HEK293 (cell line): Measurements from ENCODE around the gene CELF6.

ENCODE experiments used
- CTCF ChIA-PET: fragments of 350-600 bp; formaldehyde crosslinking; extraction: SDS; loops from one replicate; lab custom pipeline; 2021; ENCODE audit warnings: antibody characterized with exemption; lab: Yijun Ruan, JAX
- POLR2A ChIA-PET: fragments of 300-600 bp; formaldehyde crosslinking; extraction: SDS; loops from one replicate; lab custom pipeline; 2020; ENCODE audit warnings: antibody characterized with exemption, inconsistent platforms; lab: Yijun Ruan, JAX
- H3K27ac ChIP-seq: fragments of 200-500 bp; sonication (Bioruptor generic); 2 replicates; pipeline ENCODE4 v1.5.1; 2014; ENCODE audit warnings: low read depth, low read length, control low read depth, inconsistent platforms; ENCODE audit errors: extremely low read depth
- H3K36me3 ChIP-seq, 2 experiments: fragments of 200-500 bp in 1 of 2; sonication (Bioruptor generic) in 1 of 2; 1 replicate in 1 of 2; 2 replicates in 1 of 2; pipeline ENCODE4 v1.5.1; 2014 to 2017; ENCODE audit warnings: inconsistent platforms in 2 of 2, low read length in 2 of 2; ENCODE audit not compliant: control insufficient read depth in 2 of 2, insufficient read depth in 1 of 2
- H3K4me1 ChIP-seq: fragments of 200-500 bp; sonication (Bioruptor generic); 2 replicates; pipeline ENCODE4 v1.5.1; 2014; ENCODE audit warnings: mild to moderate bottlenecking, low read length, inconsistent platforms; ENCODE audit not compliant: control insufficient read depth, insufficient read depth
- H3K4me3 ChIP-seq: 2 replicates; pipeline ENCODE4 v1.5.1; 2011; ENCODE audit warnings: low read depth, mild to moderate bottlenecking, control low read depth, low read length, moderate library complexity
- H3K9me3 ChIP-seq: fragments of 200-500 bp; sonication (Bioruptor generic); 2 replicates; pipeline ENCODE4 v1.5.1; 2014; ENCODE audit warnings: low read depth, low read length, inconsistent platforms; ENCODE audit not compliant: control insufficient read depth, insufficient read depth
- GLIS1 ChIP-seq: fragments of 450-650 bp; formaldehyde crosslinking; IDR thresholded peaks from 2 replicates; pipeline ENCODE4 v1.5.1; 2016; ENCODE audit warnings: missing biosample characterization, missing genetic modification characterization
- ZBTB1 ChIP-seq: fragments of 450-650 bp; formaldehyde crosslinking; IDR thresholded peaks from 2 replicates; pipeline ENCODE4 v1.5.1; 2016; ENCODE audit warnings: missing biosample characterization, missing genetic modification characterization
- ZBTB20 ChIP-seq: fragments of 450-650 bp; formaldehyde crosslinking; IDR thresholded peaks from 2 replicates; pipeline ENCODE4 v1.5.1; 2016; ENCODE audit warnings: missing biosample characterization, missing genetic modification characterization
- ZBTB48 ChIP-seq: fragments of 450-650 bp; formaldehyde crosslinking; IDR thresholded peaks from 2 replicates; pipeline ENCODE4 v1.5.1; 2016; ENCODE audit warnings: missing biosample characterization, missing genetic modification characterization
- ZEB2 ChIP-seq: fragments of 450-650 bp; formaldehyde crosslinking; IDR thresholded peaks from 2 replicates; pipeline ENCODE4 v1.5.1; 2016; ENCODE audit warnings: missing biosample characterization, missing genetic modification characterization
- ZFHX2 ChIP-seq: fragments of 450-650 bp; formaldehyde crosslinking; conservative IDR thresholded peaks from 2 replicates; pipeline ENCODE4 v1.5.1; 2016; ENCODE audit warnings: missing biosample characterization, missing genetic modification characterization
- ZNF214 ChIP-seq: fragments of 450-650 bp; formaldehyde crosslinking; IDR thresholded peaks from 2 replicates; pipeline ENCODE4 v1.5.1; 2017; ENCODE audit warnings: missing biosample characterization, mild to moderate bottlenecking, missing genetic modification characterization, borderline replicate concordance
- ZNF473 ChIP-seq: fragments of 450-650 bp; formaldehyde crosslinking; IDR thresholded peaks from 2 replicates; pipeline ENCODE4 v1.5.1; 2017; ENCODE audit warnings: missing biosample characterization, missing genetic modification characterization
- ZNF596 ChIP-seq: fragments of 450-650 bp; IDR thresholded peaks from 2 replicates; pipeline ENCODE4 v1.5.0; 2018; ENCODE audit warnings: missing biosample characterization, mild to moderate bottlenecking, missing genetic modification characterization, moderate library complexity
- ZNF654 ChIP-seq: fragments of 450-650 bp; formaldehyde crosslinking; IDR thresholded peaks from 2 replicates; pipeline ENCODE4 v1.5.1; 2016; ENCODE audit warnings: low read depth, missing biosample characterization, missing genetic modification characterization
- ZNF670 ChIP-seq: fragments of 450-650 bp; formaldehyde crosslinking; IDR thresholded peaks from 2 replicates; pipeline ENCODE4 v1.5.1; 2016; ENCODE audit warnings: missing biosample characterization, missing genetic modification characterization, low read depth
- TF ChIP-seq, protein P1 (sequence below): fragments of 450-650 bp; formaldehyde crosslinking; IDR thresholded peaks from 2 replicates; pipeline ENCODE4 v1.5.1; 2016; ENCODE audit warnings: missing biosample characterization, missing genetic modification characterization
- TF ChIP-seq, protein P2 (sequence below): fragments of 450-650 bp; formaldehyde crosslinking; IDR thresholded peaks from 2 replicates; pipeline ENCODE4 v1.5.1; 2016; ENCODE audit warnings: missing biosample characterization, missing genetic modification characterization
- TF ChIP-seq, protein P3 (sequence below): fragments of 450-650 bp; formaldehyde crosslinking; IDR thresholded peaks from 2 replicates; pipeline ENCODE4 v1.5.1; 2016; ENCODE audit warnings: missing biosample characterization, missing genetic modification characterization
- TF ChIP-seq, protein P4 (sequence below): fragments of 450-650 bp; formaldehyde crosslinking; IDR thresholded peaks from 2 replicates; pipeline ENCODE4 v1.5.1; 2017; ENCODE audit warnings: missing biosample characterization, missing genetic modification characterization
- TF ChIP-seq, protein P5 (sequence below): fragments of 450-650 bp; formaldehyde crosslinking; IDR thresholded peaks from 2 replicates; pipeline ENCODE4 v1.5.0; 2017; ENCODE audit warnings: missing biosample characterization, missing genetic modification characterization, borderline replicate concordance

CELF6 gene

DNA sequence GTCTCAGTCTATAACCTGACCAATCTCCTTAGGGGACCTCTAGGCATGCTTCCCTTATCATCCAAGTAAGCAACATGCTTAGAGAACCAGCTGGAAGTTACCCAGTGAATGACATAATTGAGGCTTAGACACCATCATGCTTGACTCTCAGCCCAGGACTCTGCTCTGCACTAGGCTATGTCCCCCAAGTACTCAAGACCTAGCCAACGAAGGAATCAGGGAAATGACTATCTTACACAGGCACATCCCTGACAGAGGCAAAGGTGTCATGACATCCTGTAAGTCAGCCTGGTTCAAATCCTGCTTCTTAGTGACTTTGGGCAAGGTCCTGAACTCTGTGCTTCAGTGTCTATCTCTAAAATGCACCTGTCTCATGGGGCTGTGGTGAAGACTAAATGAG lies 24.6 kb upstream of the CELF6 start:
- no peaks in the 10 kb centered on the region for H3K9me3 ChIP-seq
- CTCF ChIA-PET = no interaction called here
- peaks cover 5 to 66% of the 10 kb centered on the region in 2 experiments for H3K36me3 ChIP-seq
- H3K4me1 ChIP-seq = peaks cover 6% of the 10 kb centered on the region
- H3K4me3 ChIP-seq = no peak overlapping the region
- TF ChIP-seq ZNF670 (tag by site-specific recombination) (no peak), ZBTB20 (tag by site-specific recombination) (no peak), ZNF473 (tag by site-specific recombination) (no peak), ZNF596 (tag by site-specific recombination) (no peak), ZNF214 (tag by site-specific recombination) (no peak), GLIS1 (tag by site-specific recombination) (no peak), ZEB2 (tag by site-specific recombination) (no peak), ZBTB48 (tag by site-specific recombination) (no peak), ZBTB1 (tag by site-specific recombination) (no peak)
- TF ChIP-seq, protein P1, sequence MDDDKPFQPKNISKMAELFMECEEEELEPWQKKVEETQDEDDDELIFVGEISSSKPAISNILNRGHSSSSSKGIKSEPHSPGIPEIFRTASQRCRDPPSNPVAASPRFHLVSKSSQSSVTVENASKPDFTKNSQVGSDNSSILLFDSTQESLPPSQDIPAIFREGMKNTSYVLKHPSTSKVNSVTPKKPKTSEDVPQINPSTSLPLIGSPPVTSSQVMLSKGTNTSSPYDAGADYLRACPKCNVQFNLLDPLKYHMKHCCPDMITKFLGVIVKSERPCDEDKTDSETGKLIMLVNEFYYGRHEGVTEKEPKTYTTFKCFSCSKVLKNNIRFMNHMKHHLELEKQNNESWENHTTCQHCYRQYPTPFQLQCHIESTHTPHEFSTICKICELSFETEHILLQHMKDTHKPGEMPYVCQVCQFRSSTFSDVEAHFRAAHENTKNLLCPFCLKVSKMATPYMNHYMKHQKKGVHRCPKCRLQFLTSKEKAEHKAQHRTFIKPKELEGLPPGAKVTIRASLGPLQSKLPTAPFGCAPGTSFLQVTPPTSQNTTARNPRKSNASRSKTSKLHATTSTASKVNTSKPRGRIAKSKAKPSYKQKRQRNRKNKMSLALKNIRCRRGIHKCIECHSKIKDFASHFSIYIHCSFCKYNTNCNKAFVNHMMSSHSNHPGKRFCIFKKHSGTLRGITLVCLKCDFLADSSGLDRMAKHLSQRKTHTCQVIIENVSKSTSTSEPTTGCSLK (tag by site-specific recombination) = no peak
- TF ChIP-seq, protein P2, sequence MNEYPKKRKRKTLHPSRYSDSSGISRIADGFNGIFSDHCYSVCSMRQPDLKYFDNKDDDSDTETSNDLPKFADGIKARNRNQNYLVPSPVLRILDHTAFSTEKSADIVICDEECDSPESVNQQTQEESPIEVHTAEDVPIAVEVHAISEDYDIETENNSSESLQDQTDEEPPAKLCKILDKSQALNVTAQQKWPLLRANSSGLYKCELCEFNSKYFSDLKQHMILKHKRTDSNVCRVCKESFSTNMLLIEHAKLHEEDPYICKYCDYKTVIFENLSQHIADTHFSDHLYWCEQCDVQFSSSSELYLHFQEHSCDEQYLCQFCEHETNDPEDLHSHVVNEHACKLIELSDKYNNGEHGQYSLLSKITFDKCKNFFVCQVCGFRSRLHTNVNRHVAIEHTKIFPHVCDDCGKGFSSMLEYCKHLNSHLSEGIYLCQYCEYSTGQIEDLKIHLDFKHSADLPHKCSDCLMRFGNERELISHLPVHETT (tag by site-specific recombination) = no peak
- TF ChIP-seq, protein P3, sequence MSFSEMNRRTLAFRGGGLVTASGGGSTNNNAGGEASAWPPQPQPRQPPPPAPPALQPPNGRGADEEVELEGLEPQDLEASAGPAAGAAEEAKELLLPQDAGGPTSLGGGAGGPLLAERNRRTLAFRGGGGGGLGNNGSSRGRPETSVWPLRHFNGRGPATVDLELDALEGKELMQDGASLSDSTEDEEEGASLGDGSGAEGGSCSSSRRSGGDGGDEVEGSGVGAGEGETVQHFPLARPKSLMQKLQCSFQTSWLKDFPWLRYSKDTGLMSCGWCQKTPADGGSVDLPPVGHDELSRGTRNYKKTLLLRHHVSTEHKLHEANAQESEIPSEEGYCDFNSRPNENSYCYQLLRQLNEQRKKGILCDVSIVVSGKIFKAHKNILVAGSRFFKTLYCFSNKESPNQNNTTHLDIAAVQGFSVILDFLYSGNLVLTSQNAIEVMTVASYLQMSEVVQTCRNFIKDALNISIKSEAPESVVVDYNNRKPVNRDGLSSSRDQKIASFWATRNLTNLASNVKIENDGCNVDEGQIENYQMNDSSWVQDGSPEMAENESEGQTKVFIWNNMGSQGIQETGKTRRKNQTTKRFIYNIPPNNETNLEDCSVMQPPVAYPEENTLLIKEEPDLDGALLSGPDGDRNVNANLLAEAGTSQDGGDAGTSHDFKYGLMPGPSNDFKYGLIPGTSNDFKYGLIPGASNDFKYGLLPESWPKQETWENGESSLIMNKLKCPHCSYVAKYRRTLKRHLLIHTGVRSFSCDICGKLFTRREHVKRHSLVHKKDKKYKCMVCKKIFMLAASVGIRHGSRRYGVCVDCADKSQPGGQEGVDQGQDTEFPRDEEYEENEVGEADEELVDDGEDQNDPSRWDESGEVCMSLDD (tag by site-specific recombination) = no peak
- no peak overlapping the region for H3K27ac ChIP-seq
- POLR2A ChIA-PET = interaction anchor here (0.6 kb wide), 1 partner anchor 14 kb away, joined by 3 read pairs; no protein-coding TSS in a partner anchor

DNA sequence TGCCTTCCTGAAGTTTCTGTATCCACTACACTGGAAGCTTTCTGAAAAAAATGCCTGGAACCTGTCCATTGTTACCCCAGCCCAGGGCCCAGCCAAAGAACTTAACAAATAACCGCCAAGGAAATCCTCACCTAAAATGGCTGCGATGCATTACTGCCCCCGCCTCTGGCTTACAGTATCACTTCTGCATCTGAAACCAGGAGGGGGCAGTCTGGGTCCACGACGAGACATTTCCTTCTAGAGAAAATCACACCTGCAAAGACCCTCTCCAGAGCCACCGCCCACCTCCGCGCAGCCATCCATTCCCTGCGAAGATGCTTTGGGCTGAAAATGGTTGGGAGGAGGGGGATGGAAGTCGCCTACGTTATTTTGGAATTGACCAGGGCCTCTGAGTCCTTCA lies 22.4 kb upstream of the CELF6 start:
- ChIA-PET CTCF (no interaction called here), POLR2A (no interaction called here)
- H3K27ac ChIP-seq = no peak overlapping the region
- peaks cover 0 to 44% of the 10 kb centered on the region in 2 experiments; a peak in 2 of 3 replicates for H3K36me3 ChIP-seq
- H3K9me3 ChIP-seq = no peaks in the 10 kb centered on the region
- H3K4me1 ChIP-seq = peaks cover 6% of the 10 kb centered on the region
- H3K4me3 ChIP-seq = no peak overlapping the region
- TF ChIP-seq, protein P4, sequence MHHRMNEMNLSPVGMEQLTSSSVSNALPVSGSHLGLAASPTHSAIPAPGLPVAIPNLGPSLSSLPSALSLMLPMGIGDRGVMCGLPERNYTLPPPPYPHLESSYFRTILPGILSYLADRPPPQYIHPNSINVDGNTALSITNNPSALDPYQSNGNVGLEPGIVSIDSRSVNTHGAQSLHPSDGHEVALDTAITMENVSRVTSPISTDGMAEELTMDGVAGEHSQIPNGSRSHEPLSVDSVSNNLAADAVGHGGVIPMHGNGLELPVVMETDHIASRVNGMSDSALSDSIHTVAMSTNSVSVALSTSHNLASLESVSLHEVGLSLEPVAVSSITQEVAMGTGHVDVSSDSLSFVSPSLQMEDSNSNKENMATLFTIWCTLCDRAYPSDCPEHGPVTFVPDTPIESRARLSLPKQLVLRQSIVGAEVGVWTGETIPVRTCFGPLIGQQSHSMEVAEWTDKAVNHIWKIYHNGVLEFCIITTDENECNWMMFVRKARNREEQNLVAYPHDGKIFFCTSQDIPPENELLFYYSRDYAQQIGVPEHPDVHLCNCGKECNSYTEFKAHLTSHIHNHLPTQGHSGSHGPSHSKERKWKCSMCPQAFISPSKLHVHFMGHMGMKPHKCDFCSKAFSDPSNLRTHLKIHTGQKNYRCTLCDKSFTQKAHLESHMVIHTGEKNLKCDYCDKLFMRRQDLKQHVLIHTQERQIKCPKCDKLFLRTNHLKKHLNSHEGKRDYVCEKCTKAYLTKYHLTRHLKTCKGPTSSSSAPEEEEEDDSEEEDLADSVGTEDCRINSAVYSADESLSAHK = no peak
- 0 out of 2 replicates have a peak, but pooled peaks have one; percentile 11 for TF ChIP-seq ZFHX2 (tag by site-specific recombination)
- peak; percentile 51 for TF ChIP-seq ZNF654 (tag by site-specific recombination)
- TF ChIP-seq, protein P5, sequence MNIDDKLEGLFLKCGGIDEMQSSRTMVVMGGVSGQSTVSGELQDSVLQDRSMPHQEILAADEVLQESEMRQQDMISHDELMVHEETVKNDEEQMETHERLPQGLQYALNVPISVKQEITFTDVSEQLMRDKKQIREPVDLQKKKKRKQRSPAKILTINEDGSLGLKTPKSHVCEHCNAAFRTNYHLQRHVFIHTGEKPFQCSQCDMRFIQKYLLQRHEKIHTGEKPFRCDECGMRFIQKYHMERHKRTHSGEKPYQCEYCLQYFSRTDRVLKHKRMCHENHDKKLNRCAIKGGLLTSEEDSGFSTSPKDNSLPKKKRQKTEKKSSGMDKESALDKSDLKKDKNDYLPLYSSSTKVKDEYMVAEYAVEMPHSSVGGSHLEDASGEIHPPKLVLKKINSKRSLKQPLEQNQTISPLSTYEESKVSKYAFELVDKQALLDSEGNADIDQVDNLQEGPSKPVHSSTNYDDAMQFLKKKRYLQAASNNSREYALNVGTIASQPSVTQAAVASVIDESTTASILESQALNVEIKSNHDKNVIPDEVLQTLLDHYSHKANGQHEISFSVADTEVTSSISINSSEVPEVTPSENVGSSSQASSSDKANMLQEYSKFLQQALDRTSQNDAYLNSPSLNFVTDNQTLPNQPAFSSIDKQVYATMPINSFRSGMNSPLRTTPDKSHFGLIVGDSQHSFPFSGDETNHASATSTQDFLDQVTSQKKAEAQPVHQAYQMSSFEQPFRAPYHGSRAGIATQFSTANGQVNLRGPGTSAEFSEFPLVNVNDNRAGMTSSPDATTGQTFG (tag by site-specific recombination) = no peak
